GM21717 (cell line): ENCODE data around the gene LYRM4.
A peak's percentile ranks its signal among the peaks of the same experiment; 100 is the strongest.

Source experiments
- ATAC-seq: cut with Tn5 transposase; IDR thresholded peaks from one replicate; pipeline ENCODE4 v1.9.1; 2021; ENCODE audit warnings: mild to moderate bottlenecking, moderate library complexity; ENCODE audit not compliant: unreplicated experiment

LYRM4 gene

GRCh38 chr6:5150551-5151075, 110.1 kb downstream of the LYRM4 start:
- ATAC-seq: no peak

GRCh38 chr6:5149891-5150290, 110.9 kb downstream of the LYRM4 start:
- no peak for ATAC-seq

DNA sequence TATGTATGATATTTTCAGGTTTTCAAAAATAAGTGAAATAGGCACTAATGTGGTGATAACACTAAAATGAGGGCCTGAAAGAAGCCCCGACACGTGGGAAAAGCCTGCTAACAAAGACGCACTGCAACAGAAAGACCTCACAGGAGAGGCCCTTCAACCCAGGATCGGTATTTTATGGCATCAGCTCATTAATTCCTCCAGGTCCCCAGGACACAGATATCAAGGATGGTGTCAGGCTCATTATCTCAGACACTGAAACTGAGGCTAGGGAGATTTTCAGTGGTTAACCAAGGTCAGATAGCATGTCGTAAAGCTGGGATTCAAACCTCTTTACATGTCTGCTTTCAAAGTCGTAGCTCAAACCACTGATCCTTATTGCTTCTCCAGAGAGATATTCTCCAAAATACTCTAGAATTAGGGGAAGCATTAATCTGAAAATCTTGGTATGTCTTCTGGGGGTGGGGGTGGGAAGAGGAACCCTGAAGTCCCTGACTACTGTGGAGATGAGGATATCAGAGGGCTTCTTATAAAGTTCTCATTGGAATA, 111.5 kb downstream of the LYRM4 start:
- ATAC-seq: no peak

GRCh38 chr6:5146398-5146797, 114.4 kb downstream of the LYRM4 start:
- ATAC-seq: no peak

DNA sequence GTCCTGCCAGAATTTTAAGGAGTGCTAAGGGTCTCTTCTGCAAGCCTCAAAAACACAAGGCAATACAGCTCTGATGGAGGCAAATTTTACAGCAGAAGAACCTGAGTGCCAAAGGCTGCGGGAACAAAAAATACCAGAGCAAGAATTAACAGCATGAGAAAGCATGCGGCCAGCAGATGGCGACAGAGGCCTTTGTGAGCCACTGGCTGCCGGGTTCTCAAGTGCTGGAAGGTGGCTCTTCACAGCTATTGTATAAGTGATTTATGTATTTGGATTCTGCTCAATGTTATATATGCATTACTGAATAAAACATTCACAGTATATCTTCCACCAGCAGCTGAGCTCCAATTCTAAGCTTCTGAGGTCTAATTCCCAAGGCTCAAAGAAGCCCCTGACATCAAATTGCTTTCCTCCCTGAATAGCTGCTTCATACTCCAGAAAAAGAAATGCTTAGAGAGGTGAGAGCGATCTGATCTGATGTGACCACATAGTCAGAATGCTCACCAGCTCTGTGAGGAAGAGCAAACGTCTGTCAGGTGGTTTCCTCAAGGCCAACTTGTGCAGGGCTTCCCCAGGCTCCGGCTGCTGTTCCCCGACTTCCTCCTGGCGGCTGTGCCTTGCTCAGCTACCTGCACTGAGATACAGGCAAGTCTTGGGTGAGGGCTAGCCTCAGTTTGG, 117.0 kb downstream of the LYRM4 start:
- no peak for ATAC-seq

GRCh38 chr6:5142915-5143314, 117.8 kb downstream of the LYRM4 start:
- ATAC-seq: no peak

DNA sequence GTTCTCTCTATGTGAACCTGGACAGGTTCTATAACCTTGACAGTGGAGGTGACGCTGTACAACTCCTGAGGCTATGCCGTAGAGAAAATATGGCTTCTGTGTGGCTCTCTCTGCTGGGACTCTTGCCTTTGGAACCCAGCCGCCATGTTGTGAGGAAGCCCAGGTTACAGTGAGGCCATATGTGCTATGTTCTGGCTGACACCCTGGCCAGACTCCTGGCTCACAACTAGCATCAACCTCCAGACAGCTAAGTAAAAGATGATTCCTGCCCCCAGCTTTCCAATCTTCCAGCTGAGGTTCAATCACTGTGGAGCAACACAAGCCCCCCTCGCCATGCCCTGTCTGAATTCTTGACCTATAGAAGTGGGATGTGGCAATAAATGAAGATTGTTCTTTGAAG, 118.6 kb downstream of the LYRM4 start:
- ATAC-seq: no peak

DNA sequence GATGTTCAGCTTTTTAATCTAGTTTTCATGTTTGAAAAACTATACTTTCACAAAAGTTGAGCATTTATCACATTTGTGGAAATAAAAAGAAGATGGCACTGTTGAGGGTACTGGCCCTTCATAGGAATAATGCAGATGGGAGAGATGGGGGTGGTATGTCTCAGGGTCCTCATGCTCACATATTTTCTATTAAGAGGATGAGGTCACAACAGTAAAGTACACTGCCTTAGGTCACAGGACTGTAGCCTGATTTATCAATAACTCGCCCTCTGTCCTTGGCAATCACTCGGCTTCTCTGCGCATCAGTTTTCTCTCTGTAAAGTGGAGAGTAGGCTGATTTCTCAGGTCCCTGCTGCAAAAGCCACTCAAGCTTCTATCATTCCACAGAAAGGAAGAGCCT, 119.7 kb downstream of the LYRM4 start:
- ATAC-seq: no peak

- no peak for ATAC-seq
Observed at GRCh38 chr6:5139828-5140771, 120.7 kb downstream of the LYRM4 start.

DNA sequence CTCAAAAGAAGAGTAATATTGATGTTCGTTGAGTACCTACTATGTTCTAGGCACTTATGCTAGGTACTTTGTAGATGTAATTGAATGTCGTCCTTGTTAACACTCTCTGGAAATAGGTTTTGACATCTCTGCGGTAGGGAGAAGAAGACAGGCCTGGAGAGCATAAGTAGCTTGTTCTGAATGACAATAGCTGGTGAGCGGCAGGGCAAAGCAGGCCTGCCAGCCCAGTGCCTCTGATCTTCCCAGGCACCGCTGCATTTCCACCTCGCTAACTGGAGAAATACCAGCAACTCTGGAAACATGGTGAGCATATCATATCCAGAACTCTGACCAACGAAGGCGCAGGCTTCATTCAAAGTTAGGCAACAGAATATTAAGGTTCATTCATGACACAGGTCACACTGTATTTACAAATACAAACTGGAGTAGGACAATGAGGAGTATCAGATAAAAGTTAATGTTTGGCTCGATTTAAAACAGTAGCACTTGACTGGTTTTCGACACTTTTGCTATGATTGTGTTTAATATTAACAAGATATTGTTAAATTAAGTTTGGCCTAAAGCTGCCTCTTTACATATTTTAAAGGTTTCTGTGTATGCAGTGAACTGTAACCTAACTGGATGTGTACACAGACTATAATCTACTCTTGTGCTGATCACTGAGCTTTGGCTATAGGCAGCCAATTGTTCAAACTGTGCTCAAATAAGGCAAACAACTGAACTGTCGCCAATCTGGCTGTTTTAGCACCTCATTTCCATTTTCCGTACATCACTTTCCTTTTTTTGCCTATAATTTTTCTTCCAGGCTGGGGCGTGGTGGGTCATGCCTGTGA, 121.5 kb downstream of the LYRM4 start:
- no peak for ATAC-seq

DNA sequence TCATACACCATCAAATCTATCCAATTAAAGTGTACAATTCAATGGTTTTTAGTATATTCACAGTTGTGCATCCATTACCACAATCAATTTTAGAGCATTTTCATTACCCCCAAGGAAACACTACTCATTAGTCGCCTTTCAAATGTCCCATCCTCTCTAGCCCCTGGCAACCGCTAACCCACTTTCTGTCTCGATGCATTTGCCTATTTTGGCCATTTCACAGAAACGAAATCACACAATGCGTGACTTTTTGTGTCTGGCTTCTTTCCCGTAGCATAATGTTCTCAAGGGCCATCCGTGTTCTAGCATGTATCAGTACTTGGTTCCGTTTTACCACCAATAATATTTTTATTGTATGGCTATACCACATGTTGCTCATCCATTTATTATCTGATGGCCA, 123.9 kb downstream of the LYRM4 start:
- no peak for ATAC-seq

GRCh38 chr6:5135788-5136376, 124.9 kb downstream of the LYRM4 start:
- no peak for ATAC-seq

- ATAC-seq: no peak
Observed at GRCh38 chr6:5133943-5134342, 126.8 kb downstream of the LYRM4 start.

GRCh38 chr6:5132731-5133130, 128.0 kb downstream of the LYRM4 start:
- peak; percentile 88 for ATAC-seq

- ATAC-seq: no peak
Observed at GRCh38 chr6:5130135-5130866, 130.4 kb downstream of the LYRM4 start.

- ATAC-seq: no peak
Observed at GRCh38 chr6:5128351-5128750, 132.4 kb downstream of the LYRM4 start.

DNA sequence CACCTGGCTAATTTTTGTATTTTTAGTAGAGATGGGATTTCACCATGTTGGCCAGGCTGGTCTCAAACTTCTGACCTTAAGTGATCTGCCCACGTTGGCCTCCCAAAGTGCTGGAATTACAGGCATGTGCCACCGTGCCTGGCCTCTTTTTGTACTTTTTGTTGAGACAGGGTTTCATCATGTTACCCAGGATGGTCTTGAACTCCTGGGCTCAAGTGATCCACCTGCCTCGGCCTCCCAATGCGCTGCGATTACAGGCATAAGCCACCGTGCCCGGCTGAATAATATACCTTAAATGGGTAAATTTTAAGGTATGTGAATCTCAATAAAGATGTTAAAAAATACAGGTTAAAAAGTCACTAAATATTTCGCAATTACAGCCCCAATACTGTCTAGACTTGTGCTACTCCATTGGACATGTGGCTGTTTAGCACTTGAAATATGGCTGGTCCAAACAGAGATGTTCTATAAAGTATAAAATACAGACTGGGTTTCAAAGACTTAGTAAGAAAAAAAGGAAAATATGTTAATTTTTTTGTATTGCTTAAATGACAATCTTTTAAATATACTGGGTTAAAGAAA, 133.6 kb downstream of the LYRM4 start:
- no peak for ATAC-seq

GRCh38 chr6:5126214-5126613, 134.5 kb downstream of the LYRM4 start:
- ATAC-seq: no peak
